NT2/D1 (cell line): Measurements from ENCODE around the gene MED12L.
"Not testable (repeated sequence)": the region's sequence is repeated elsewhere in the genome, so short reads cannot be mapped to it uniquely, and the experiment has no call there.

Experiments
- SUZ12 ChIP-seq: IDR thresholded peaks from 2 replicates; pipeline ENCODE4 v1.6.1; 2011; ENCODE audit not compliant: insufficient read length, insufficient read depth; ENCODE audit errors: extremely low read depth
- YY1 ChIP-seq: IDR thresholded peaks from 2 replicates; pipeline ENCODE4 v1.6.1; 2011; ENCODE audit not compliant: insufficient read length, insufficient read depth
- ZNF274 ChIP-seq: IDR thresholded peaks from 2 replicates; pipeline ENCODE4 v1.6.1; 2011; ENCODE audit warnings: mild to moderate bottlenecking, low read depth, low read length

GRCh38 chr3:151232403-151232802 is 146.9 kb downstream of the MED12L start:
- TF ChIP-seq ZNF274, SUZ12, YY1: not testable (repeated sequence)
